Measurements from ENCODE around the gene EDC4.

- TF ChIP-seq CTCF (IDR thresholded peaks at IDR 0.05) (no peak), POLR2AphosphoS5 (IDR thresholded peaks at IDR 0.05) (no peak), POLR2A (IDR thresholded peaks at IDR 0.05) (no peak)
Measured at GRCh38 chr16:67825906-67826305, 46.9 kb upstream of the EDC4 start.

Measured in gastroesophageal sphincter (tissue), 3 donors.